GM21526 (cell line): ENCODE measurements around the gene ZYG11B.
"Not testable (repeated sequence)": the region's sequence is repeated elsewhere in the genome, so short reads cannot be mapped to it uniquely, and the experiment has no call there.

Experiments
- ATAC-seq: cut with Tn5 transposase; IDR thresholded peaks from one replicate; pipeline ENCODE4 v1.9.1; 2021; ENCODE audit warnings: moderate library complexity; ENCODE audit not compliant: unreplicated experiment, low FRiP score

Gene ZYG11B

GRCh38 chr1:52726265-52727113, at the start of gene ZYG11B:
ZYG11B (plus strand) TSS chr1:52726453; CDS start chr1:52726654, 201 bp downstream.
- ATAC-seq, result peak; percentile 82

GRCh38 chr1:52677076-52677806, 49.0 kb upstream of the ZYG11B start:
- no peak for ATAC-seq

- ATAC-seq, result no peak
These were observed 47.2 kb upstream of the ZYG11B start for GRCh38 chr1:52679048-52679447.

- no peak for ATAC-seq
These were observed 46.8 kb upstream of the ZYG11B start for GRCh38 chr1:52679498-52679897.

- no peak for ATAC-seq
These were observed 45.9 kb upstream of the ZYG11B start for GRCh38 chr1:52680353-52680752.

- no peak for ATAC-seq
These were observed 45.1 kb upstream of the ZYG11B start for GRCh38 chr1:52681136-52681535.

- no peak for ATAC-seq
These were observed 42.8 kb upstream of the ZYG11B start for GRCh38 chr1:52683367-52683940.

GRCh38 chr1:52684545-52684944, 41.7 kb upstream of the ZYG11B start:
- ATAC-seq, result no peak

- peak; percentile 64 for ATAC-seq
These were observed 39.9 kb upstream of the ZYG11B start for GRCh38 chr1:52686261-52686751.

- ATAC-seq, result no peak
These were observed 39.4 kb upstream of the ZYG11B start for GRCh38 chr1:52686830-52687229.

GRCh38 chr1:52691821-52692220, 34.4 kb upstream of the ZYG11B start:
- no peak for ATAC-seq

GRCh38 chr1:52692697-52693096, 33.6 kb upstream of the ZYG11B start:
- no peak for ATAC-seq

GRCh38 chr1:52693351-52693750, 32.9 kb upstream of the ZYG11B start:
- ATAC-seq, result not testable (repeated sequence)

GRCh38 chr1:52693843-52694242, 32.4 kb upstream of the ZYG11B start:
- no peak for ATAC-seq

- ATAC-seq, result no peak
These were observed 30.6 kb upstream of the ZYG11B start for GRCh38 chr1:52695627-52696026.

GRCh38 chr1:52697795-52698674, 28.2 kb upstream of the ZYG11B start, which contains the start of gene COA7:
COA7 (minus strand) TSS chr1:52698347; CDS start chr1:52698326, 21 bp downstream.
- ATAC-seq, result no peak

GRCh38 chr1:52702886-52703787, 23.1 kb upstream of the ZYG11B start:
- ATAC-seq, result peak; percentile 91

GRCh38 chr1:52706136-52706670, 20.1 kb upstream of the ZYG11B start:
- ATAC-seq, result no peak
